ENCODE measurements around the gene PDE7B.
A peak's percentile ranks its signal among the peaks of the same experiment; 100 is the strongest.

DNA sequence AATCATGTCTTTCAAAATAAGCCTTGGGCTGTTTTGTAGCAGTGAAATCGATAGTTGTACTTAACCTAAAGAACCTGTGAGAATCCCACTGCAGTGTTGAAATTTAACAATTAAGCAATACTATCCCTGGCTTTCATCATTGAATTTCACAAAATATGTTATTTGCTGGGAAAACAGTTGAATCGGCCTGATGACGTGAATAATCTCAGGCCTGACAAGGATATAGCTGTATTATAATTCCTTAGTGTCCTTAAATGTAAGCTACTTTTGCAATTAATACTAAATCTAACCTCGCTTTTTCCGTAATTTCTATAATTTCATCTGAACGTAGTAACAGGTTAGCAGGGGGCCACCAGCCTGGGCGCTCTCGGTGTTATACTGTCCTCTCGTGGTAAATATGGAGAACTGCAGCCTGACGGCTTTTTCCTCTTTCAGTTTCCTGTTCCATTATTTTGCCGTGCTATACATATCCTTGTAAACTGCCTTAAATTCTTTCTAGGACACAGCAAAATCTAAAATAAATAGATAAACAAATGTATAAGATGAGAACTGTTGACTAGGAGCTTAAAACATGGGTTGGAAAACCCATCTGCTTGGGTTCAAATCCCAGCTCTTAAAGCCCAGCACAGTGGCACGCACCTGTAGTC is 374.6 kb downstream of the PDE7B start:
- TF ChIP-seq CTCF (IDR thresholded peaks at IDR 0.05) (peak; percentile 100), POLR2AphosphoS5 (IDR thresholded peaks at IDR 0.05; ENCODE audit: low read depth, low read length) (no peak), SIN3A (IDR thresholded peaks at IDR 0.05; ENCODE audit: borderline replicate concordance, insufficient read depth, low read depth, low read length) (no peak), TCF7L2 (IDR thresholded peaks at IDR 0.05; ENCODE audit: low read depth, low read length) (no peak)
- TF ChIP-seq, protein P1, sequence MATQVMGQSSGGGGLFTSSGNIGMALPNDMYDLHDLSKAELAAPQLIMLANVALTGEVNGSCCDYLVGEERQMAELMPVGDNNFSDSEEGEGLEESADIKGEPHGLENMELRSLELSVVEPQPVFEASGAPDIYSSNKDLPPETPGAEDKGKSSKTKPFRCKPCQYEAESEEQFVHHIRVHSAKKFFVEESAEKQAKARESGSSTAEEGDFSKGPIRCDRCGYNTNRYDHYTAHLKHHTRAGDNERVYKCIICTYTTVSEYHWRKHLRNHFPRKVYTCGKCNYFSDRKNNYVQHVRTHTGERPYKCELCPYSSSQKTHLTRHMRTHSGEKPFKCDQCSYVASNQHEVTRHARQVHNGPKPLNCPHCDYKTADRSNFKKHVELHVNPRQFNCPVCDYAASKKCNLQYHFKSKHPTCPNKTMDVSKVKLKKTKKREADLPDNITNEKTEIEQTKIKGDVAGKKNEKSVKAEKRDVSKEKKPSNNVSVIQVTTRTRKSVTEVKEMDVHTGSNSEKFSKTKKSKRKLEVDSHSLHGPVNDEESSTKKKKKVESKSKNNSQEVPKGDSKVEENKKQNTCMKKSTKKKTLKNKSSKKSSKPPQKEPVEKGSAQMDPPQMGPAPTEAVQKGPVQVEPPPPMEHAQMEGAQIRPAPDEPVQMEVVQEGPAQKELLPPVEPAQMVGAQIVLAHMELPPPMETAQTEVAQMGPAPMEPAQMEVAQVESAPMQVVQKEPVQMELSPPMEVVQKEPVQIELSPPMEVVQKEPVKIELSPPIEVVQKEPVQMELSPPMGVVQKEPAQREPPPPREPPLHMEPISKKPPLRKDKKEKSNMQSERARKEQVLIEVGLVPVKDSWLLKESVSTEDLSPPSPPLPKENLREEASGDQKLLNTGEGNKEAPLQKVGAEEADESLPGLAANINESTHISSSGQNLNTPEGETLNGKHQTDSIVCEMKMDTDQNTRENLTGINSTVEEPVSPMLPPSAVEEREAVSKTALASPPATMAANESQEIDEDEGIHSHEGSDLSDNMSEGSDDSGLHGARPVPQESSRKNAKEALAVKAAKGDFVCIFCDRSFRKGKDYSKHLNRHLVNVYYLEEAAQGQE (IDR thresholded peaks at IDR 0.05; ENCODE audit: insufficient read depth in 1 of 2, low read depth in 2 of 2, low read length in 1 of 2), result no peak

Measured in Panc1 (cell line).